H1 (cell line): ENCODE results near the gene OR10H1. TPM values are rescaled to one million over a fixed set of nuclear protein-coding genes. Genes with fewer than 3 reads are reported as not detected.

Experiments used
- CTCF ChIA-PET: fragments of 300-600 bp; sonication (Branson Sonifier 250); formaldehyde crosslinking; loops from one replicate; lab custom pipeline; 2021; ENCODE audit not compliant: partially characterized antibody; lab: Charles Lee
- POLR2A ChIA-PET: fragments of 300-600 bp; sonication (Branson Sonifier 250); formaldehyde crosslinking; loops from one replicate; lab custom pipeline; 2021; ENCODE audit warnings: inconsistent platforms; ENCODE audit not compliant: partially characterized antibody; lab: Charles Lee
- DNase-seq, 2 experiments: peaks; one replicate each; pipeline versions ENCODE4 v3.0.0 to v3.0.0-alpha.2; 2010 to 2022; ENCODE audit warnings: low spot score in 2 of 2, low read depth in 1 of 2, mixed read lengths in 1 of 2
- FAIRE-seq: peaks from 2 replicates; lab custom pipeline; 2011; peaks lifted over from hg19 to GRCh38; lab: Jason Lieb, UNC
- H2AFZ ChIP-seq: 2 replicates; pipeline ENCODE4 v1.8.1; 2012; ENCODE audit warnings: low read length, inconsistent platforms
- H2AK5ac ChIP-seq: 2 replicates; pipeline ENCODE4 v1.6.1; 2013; ENCODE audit warnings: low read depth, low read length
- H2BK120ac ChIP-seq: replicated peaks from 2 replicates; pipeline ENCODE3; 2013; ENCODE audit warnings: low read depth, low read length, inconsistent platforms
- H2BK12ac ChIP-seq: 2 replicates; pipeline ENCODE4 v1.6.1; 2013; ENCODE audit warnings: low read depth, low read length
- H2BK15ac ChIP-seq: 2 replicates; pipeline ENCODE4 v1.6.1; 2013; ENCODE audit warnings: low read length
- H2BK20ac ChIP-seq: 2 replicates; pipeline ENCODE4 v1.6.1; 2013; ENCODE audit warnings: low read length
- H2BK5ac ChIP-seq: 2 replicates; pipeline ENCODE4 v1.6.1; 2013; ENCODE audit warnings: low read depth, low read length
- H3K14ac ChIP-seq: 2 replicates; pipeline ENCODE4 v1.6.1; 2013; ENCODE audit warnings: inconsistent platforms; ENCODE audit not compliant: insufficient read length
- H3K18ac ChIP-seq: 2 replicates; pipeline ENCODE4 v1.6.1; 2013; ENCODE audit warnings: low read length; ENCODE audit errors: extremely low read depth
- H3K23ac ChIP-seq: 2 replicates; pipeline ENCODE4 v1.6.1; 2013; ENCODE audit warnings: inconsistent platforms; ENCODE audit not compliant: insufficient read length
- H3K23me2 ChIP-seq: 2 replicates; pipeline ENCODE4 v1.6.1; 2013; ENCODE audit warnings: low read depth, low read length
- H3K27ac ChIP-seq: 2 replicates; pipeline ENCODE4 v1.6.1; 2011; ENCODE audit warnings: low read depth, low read length, inconsistent platforms
- H3K27me3 ChIP-seq, 4 experiments: replicated peaks in 1 of 4; 1 replicate in 1 of 4; 2 replicates in 3 of 4; pipeline versions ENCODE4 v1.6.1 to v1.8.1; 2011 to 2013; ENCODE audit warnings: low read length in 3 of 4, mild to moderate bottlenecking in 3 of 4, inconsistent platforms in 2 of 4, mixed read lengths in 2 of 4, moderate library complexity in 1 of 4; ENCODE audit not compliant: control insufficient read depth in 3 of 4, insufficient read depth in 3 of 4; ENCODE audit errors: extremely low read depth in 1 of 4
- H3K36me3 ChIP-seq, 4 experiments: 2 replicates each; pipeline versions ENCODE4 v1.6.1 to v1.8.1; 2011 to 2013; ENCODE audit warnings: mild to moderate bottlenecking in 4 of 4, low read length in 3 of 4, moderate library complexity in 2 of 4, control low read depth in 1 of 4, inconsistent platforms in 1 of 4; ENCODE audit not compliant: insufficient read depth in 4 of 4, control insufficient read depth in 2 of 4
- H3K4ac ChIP-seq: replicated peaks from 2 replicates; pipeline ENCODE3; 2013; ENCODE audit warnings: low read length, low read depth, mixed read lengths, inconsistent platforms; ENCODE audit not compliant: insufficient read length
- H3K4me1 ChIP-seq, 4 experiments: replicated peaks in 1 of 4; 1 replicate in 1 of 4; 2 replicates in 3 of 4; pipeline versions ENCODE4 v1.6.1 to v1.8.1; 2011 to 2013; ENCODE audit warnings: low read length in 3 of 4, inconsistent platforms in 2 of 4, mixed read lengths in 1 of 4; ENCODE audit not compliant: insufficient read depth in 4 of 4, control insufficient read depth in 3 of 4
- H3K4me2 ChIP-seq, 2 experiments: 2 replicates each; pipeline versions ENCODE4 v1.6.1 to v1.8.1; 2011 to 2013; ENCODE audit warnings: low read depth in 2 of 2, low read length in 2 of 2, control low read depth in 1 of 2, inconsistent platforms in 1 of 2, mild to moderate bottlenecking in 1 of 2; ENCODE audit not compliant: insufficient read depth in 1 of 2
- H3K4me3 ChIP-seq, 4 experiments: fragments of 200-600, 300-600 bp in 1 of 4; sonication (generic), shearing (Covaris generic), sonication (Bioruptor Twin) in 1 of 4; 2 replicates each; pipeline versions ENCODE4 v1.5.1 to v1.8.1; 2011 to 2016; ENCODE audit warnings: low read length in 4 of 4, low read depth in 3 of 4, control low read depth in 2 of 4, inconsistent platforms in 2 of 4, mild to moderate bottlenecking in 2 of 4, mixed read lengths in 1 of 4, moderate library complexity in 1 of 4; ENCODE audit not compliant: insufficient read depth in 2 of 4; ENCODE audit errors: extremely low read depth in 1 of 4
- H3K56ac ChIP-seq: replicated peaks from 2 replicates; pipeline ENCODE3; 2013; ENCODE audit warnings: low read depth, mild to moderate bottlenecking, mixed read lengths, low read length, inconsistent platforms; ENCODE audit not compliant: insufficient read length
- H3K79me1 ChIP-seq: 2 replicates; pipeline ENCODE4 v1.6.1; 2013; ENCODE audit warnings: low read depth, low read length, control low read depth
- H3K79me2 ChIP-seq, 2 experiments: 2 replicates each; pipeline versions ENCODE4 v1.6.1 to v1.8.1; 2012 to 2013; ENCODE audit warnings: low read length in 2 of 2, mild to moderate bottlenecking in 2 of 2, inconsistent platforms in 1 of 2; ENCODE audit not compliant: insufficient read depth in 2 of 2, control insufficient read depth in 1 of 2
- H3K9ac ChIP-seq, 4 experiments: replicated peaks in 1 of 4; 1 replicate in 1 of 4; 2 replicates in 3 of 4; pipeline versions ENCODE4 v1.6.1 to v1.8.1; 2011 to 2013; ENCODE audit warnings: low read depth in 3 of 4, low read length in 3 of 4, control low read depth in 2 of 4, mild to moderate bottlenecking in 2 of 4, moderate library complexity in 2 of 4, inconsistent platforms in 1 of 4; ENCODE audit errors: extremely low read depth in 1 of 4
- H3K9me3 ChIP-seq, 2 experiments: 2 replicates each; pipeline versions ENCODE4 v1.6.1 to v1.8.1; 2012 to 2013; ENCODE audit warnings: mild to moderate bottlenecking in 2 of 2, moderate library complexity in 2 of 2, control low read depth in 1 of 2, inconsistent platforms in 1 of 2, low read depth in 1 of 2, low read length in 1 of 2, mixed read lengths in 1 of 2; ENCODE audit not compliant: insufficient read depth in 2 of 2
- H4K20me1 ChIP-seq, 2 experiments: replicated peaks in 1 of 2; 2 replicates each; pipeline versions ENCODE3 to v1.8.1; 2011 to 2013; ENCODE audit warnings: inconsistent platforms in 2 of 2, low read length in 2 of 2, mild to moderate bottlenecking in 1 of 2; ENCODE audit not compliant: insufficient read depth in 2 of 2, control insufficient read depth in 1 of 2
- H4K5ac ChIP-seq: 2 replicates; pipeline ENCODE4 v1.6.1; 2013; ENCODE audit warnings: low read length, low read depth, mixed read lengths, inconsistent platforms; ENCODE audit not compliant: insufficient read length
- H4K8ac ChIP-seq: 2 replicates; pipeline ENCODE4 v1.8.0; 2013; ENCODE audit warnings: mild to moderate bottlenecking, moderate library complexity, low read length, inconsistent platforms; ENCODE audit not compliant: insufficient read depth; ENCODE audit errors: extremely low read depth
- H4K91ac ChIP-seq: replicated peaks from 2 replicates; pipeline ENCODE3; 2013; ENCODE audit warnings: low read length, mixed read lengths, inconsistent platforms; ENCODE audit not compliant: insufficient read length
- CHD1 ChIP-seq: IDR thresholded peaks from 2 replicates; pipeline ENCODE4 v1.6.1; 2012; ENCODE audit warnings: low read depth, low read length, improper control_type of control experiment
- E2F6 ChIP-seq: IDR thresholded peaks from 2 replicates; pipeline ENCODE4 v1.6.1; 2012; ENCODE audit warnings: inconsistent platforms
- RFX5 ChIP-seq: IDR thresholded peaks from 2 replicates; pipeline ENCODE4 v1.6.1; 2011; ENCODE audit warnings: low read depth, low read length, improper control_type of control experiment, borderline replicate concordance
- RNF2 ChIP-seq: fragments of 200-900, 300-1000 bp; sonication (generic); IDR thresholded peaks from 2 replicates; pipeline ENCODE4 v1.7.1; 2016; ENCODE audit warnings: borderline replicate concordance, low read depth, mild to moderate bottlenecking, antibody characterized with exemption, low read length; ENCODE audit not compliant: poor library complexity, severe bottlenecking; ENCODE audit errors: missing control alignments
- SIRT6 ChIP-seq: IDR thresholded peaks from one replicate; pipeline ENCODE4 v1.7.1; 2012; ENCODE audit warnings: low read length, inconsistent platforms
- WGBS, 2 experiments: shearing (Covaris generic) in 1 of 2; methylation state at CpG; one replicate each; pipeline versions ENCODE4 v1.1.6 to v1.1.7; 2013 to 2015; ENCODE audit warnings: low lambda C conversion rate in 2 of 2, mixed read lengths in 2 of 2, inconsistent platforms in 1 of 2, low coverage in 1 of 2, missing lambda C conversion rate in 1 of 2; ENCODE audit not compliant: insufficient replicate concordance in 2 of 2, insufficient coverage in 1 of 2, insufficient read length in 1 of 2; ENCODE audit errors: extremely low coverage in 1 of 2, missing lambda C conversion rate in 1 of 2; 5-methylcytosine and 5-hydroxymethylcytosine counted together
- polyA plus RNA-seq, 7 experiments: library from polyadenylated mRNA; depleted of rRNA in 3 of 7; stranded (reverse) in 5 of 7; unstranded in 2 of 7; fragments of >200 nt in 5 of 7; fragments of 200-250 nt in 2 of 7; gene quantifications; 1 replicate in 5 of 7; 2 replicates in 1 of 7; 4 replicates in 1 of 7; pipeline versions ENCODE4 v1.2.1 to v1.2.3, GENCODE V29; 2011 to 2013; ENCODE audit warnings: missing spikeins in 2 of 7, mixed read lengths in 2 of 7
- total RNA-seq: library from RNA; stranded (reverse); fragmentation: NEBNext Ultra II Directional; extraction: Animal tissue kit (Norgen Biotek cat#: 25700); gene quantifications from 2 replicates; pipeline ENCODE4 v1.2.1, GENCODE V29; 2021
- TF ChIP-seq, protein P1 (sequence below): IDR thresholded peaks from 2 replicates; pipeline ENCODE4 v1.6.1; 2011; ENCODE audit warnings: low read depth, mild to moderate bottlenecking, low read length; ENCODE audit not compliant: insufficient read depth

The OR10H1 gene
- total and polyA plus RNA-seq, 2 of the 8 experiments (the other 6 are each of a cell fraction or from before 2014, with no cell fraction given), result not detected

DNA sequence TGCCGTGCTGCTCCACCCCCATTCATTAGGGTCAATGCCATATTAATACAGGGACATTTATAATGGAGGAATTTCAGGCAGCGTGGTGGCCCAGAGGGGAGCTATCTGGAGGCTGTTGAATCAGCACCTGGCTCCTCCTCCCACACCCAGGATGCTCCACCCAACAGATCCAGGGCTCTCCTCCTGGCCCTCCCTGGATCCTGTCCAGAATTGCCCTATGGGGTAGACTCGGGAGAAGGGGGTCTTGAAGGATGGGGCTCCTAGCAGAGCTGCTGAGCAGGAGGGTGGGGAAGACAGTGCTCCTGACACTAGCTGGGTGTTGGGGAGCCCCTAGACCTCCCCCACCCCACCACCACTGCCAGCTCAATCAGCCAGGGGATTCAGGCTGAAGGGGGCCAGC lies 33.3 kb downstream of the OR10H1 start:
- Histone ChIP-seq H4K8ac (no peak overlapping the region), H4K20me1 (no peaks in the 10 kb centered on the region), H2BK120ac (no peak overlapping the region), H3K9ac (no peak overlapping the region), H3K4me1 (no peaks in the 10 kb centered on the region), H3K23me2 (no peaks in the 10 kb centered on the region; the same call in 1 of the 2 replicates), H3K9me3 (peaks cover 41 to 64% of the 10 kb centered on the region in 2 experiments), H2BK12ac (no peak overlapping the region), H2AFZ (no peak overlapping the region), H2BK5ac (no peak overlapping the region), H3K36me3 (no peaks in the 10 kb centered on the region), H3K79me2 (no peaks in the 10 kb centered on the region), H4K5ac (no peak overlapping the region), H3K56ac (no peak overlapping the region), H3K4me3 (no peak overlapping the region), H3K27me3 (no peaks in the 10 kb centered on the region), H3K23ac (no peak overlapping the region), H3K79me1 (no peaks in the 10 kb centered on the region), H2BK20ac (no peak overlapping the region), H2AK5ac (no peak overlapping the region), H4K91ac (no peak overlapping the region), H3K27ac (no peak overlapping the region), H3K4me2 (no peak overlapping the region), H3K18ac (no peak overlapping the region), H2BK15ac (no peak overlapping the region), H3K14ac (no peak overlapping the region)
- DNase-seq (no peak), FAIRE-seq (no peak)
- 69% methylated on average over 3 of the region's 3 CpGs; no CpG with 5 or more reads in 1 of the 2 experiments for WGBS, 2 experiments
- CTCF ChIA-PET, result no interaction called here
- POLR2A ChIA-PET, result no interaction called here
- no peak for TF ChIP-seq RNF2
- TF ChIP-seq RFX5, result no peak
- no peak for TF ChIP-seq E2F6
- TF ChIP-seq, protein P1, sequence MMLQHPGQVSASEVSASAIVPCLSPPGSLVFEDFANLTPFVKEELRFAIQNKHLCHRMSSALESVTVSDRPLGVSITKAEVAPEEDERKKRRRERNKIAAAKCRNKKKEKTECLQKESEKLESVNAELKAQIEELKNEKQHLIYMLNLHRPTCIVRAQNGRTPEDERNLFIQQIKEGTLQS, result no peak
- no peak for TF ChIP-seq CHD1
- TF ChIP-seq SIRT6, result no peak
- TF ChIP-seq, all 59 proteins: peak for 0
- H3K4ac ChIP-seq, result no peak overlapping the region
